ENCODE results near the gene ABCC12.
"Not testable (repeated sequence)": the region's sequence is repeated elsewhere in the genome, so short reads cannot be mapped to it uniquely, and the experiment has no call there.

Gene ABCC12

DNA sequence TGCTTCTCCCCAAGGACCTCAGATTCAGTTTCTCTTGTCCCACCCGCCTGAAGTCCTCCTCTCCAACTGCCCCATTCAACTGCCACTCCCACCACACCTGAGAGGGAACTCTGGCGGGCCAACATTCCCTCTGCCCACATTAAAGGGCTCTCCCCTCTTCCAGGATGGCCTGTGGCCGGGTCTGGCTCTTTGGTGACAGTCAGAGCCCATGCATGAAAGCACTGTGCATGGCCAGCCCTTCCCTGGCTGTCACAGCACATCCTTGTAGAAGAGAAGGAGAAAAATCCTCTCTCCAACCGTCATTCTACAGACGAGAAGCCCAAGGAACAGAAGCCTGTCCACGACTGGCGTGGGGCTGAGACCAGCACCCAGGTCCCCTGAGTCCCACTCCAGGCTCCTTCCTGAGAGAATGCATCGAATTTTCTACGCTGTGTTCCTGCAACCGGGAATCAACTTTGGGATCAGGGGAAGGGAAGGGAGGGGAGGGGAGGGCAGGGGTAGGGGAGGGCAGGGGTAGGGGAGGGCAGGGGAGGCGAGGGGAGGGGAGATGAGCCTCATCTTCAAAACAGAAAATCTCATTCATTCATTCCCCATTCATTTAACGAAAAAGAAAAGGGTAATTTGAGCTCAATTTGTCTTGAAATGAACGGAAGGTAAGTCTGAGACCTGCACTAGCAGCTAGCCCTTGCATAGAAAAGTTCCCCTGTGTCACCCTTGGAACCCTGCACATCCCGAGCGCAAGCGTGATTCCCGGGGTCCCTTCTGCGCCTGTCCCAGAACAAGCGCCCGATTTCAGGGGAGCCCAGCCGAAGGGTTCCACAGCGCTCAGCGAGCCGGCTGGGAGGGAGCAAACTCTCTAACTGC lies at the start of gene ABCC12:
Gene ABCC12, minus strand, starts transcription at position 68 of the 864 bp plus-strand sequence. CDS start 9,569 bp downstream, outside the sequence.
- DNase-seq, result no peak

- no peak for DNase-seq
These were observed 49.0 kb upstream of the ABCC12 start for GRCh38 chr16:48204825-48205151.

GRCh38 chr16:48203974-48204824 lies 48.4 kb upstream of the ABCC12 start:
- DNase-seq, result no peak

GRCh38 chr16:48201515-48202201 lies 45.9 kb upstream of the ABCC12 start:
- DNase-seq, result no peak

GRCh38 chr16:48197294-48197693 lies 41.5 kb upstream of the ABCC12 start:
- DNase-seq, result no peak

DNA sequence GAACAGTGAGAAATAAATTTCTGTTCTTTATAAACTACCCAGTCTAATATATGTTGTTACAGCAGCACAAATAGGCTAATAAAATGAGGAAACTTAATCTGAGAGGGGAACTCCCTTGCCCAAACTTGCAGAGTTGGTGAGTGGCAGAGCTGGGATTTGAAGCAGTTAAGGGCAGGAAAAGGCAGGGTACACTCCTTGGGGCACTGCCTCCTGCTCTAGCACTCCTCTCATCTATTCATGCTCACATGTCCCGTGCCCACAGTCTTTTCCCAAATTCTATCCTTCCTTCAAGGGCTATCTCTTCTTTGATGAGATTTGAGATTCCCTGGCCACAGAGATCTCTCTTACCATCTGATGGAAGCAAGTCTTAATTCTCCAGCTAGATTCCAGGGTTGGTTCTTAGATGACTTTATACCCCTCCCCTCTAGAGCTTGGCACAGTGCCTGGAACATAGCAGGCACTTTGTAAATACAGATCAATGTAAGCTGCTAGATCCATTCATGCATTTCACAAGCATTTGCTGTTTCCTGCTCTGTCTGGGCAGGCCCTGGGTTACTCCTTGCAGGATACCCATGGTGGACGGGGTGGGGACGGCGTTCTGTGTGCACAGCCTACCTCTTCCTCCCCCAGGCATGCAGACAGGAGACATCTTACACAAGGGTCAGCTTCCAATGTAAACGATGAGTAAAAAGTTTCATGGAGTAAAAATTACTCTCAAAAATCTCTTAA lies 39.2 kb upstream of the ABCC12 start:
- no peak for DNase-seq

DNA sequence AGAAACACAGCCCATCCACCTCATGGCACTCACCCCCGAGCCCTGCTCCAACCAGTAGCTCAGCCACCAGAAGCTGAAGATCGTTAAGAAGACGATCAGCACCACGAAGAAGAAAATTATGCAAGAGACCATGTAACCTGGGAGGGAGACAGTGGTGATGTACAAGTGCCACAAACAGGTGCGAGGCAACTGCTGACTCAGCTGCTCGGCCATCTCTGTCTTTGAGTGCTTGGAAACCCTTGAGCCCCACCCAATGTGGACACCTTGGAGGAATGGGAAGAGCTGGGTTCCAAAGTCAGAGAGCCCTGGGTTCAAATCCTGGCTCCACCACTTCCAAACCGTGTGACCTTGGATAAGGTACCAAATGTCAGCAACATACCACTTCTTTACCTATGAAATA lies 38.1 kb upstream of the ABCC12 start:
- DNase-seq, result no peak

DNA sequence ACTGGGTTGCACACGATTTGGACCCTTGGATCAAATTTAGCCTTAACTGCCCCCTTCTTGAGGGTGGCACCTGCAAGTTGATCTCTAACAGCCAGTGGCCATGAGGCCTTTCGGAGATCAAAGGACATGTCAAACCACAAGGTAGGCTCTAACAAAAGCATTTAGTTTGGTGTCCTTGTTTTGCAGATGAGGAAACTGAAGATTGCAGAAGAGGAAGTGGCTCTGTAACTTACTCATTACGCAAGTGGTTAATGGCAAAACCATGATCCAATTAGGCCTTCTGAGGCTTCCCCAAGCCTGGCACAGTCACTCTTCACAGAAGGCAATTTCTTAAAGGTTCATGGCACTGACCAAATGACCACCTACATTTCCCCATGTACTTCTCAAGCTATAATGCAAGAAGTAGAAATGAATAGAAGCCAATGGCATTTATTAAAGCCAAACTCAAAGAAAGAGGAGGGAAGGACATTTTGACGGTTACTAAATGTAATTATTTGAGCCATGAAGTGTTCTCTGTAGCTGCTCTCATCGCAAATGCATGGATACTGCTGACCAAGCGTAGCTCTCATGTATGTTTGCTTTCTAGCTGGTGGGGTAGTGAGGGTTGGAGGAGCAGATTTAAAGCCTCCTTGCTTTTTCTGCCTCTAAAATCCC lies 32.8 kb upstream of the ABCC12 start:
- DNase-seq, result peak; percentile 16

GRCh38 chr16:48187779-48188178 lies 32.0 kb upstream of the ABCC12 start:
- DNase-seq, result no peak

- no peak for DNase-seq
These were observed 28.9 kb upstream of the ABCC12 start for GRCh38 chr16:48184681-48185080.

DNA sequence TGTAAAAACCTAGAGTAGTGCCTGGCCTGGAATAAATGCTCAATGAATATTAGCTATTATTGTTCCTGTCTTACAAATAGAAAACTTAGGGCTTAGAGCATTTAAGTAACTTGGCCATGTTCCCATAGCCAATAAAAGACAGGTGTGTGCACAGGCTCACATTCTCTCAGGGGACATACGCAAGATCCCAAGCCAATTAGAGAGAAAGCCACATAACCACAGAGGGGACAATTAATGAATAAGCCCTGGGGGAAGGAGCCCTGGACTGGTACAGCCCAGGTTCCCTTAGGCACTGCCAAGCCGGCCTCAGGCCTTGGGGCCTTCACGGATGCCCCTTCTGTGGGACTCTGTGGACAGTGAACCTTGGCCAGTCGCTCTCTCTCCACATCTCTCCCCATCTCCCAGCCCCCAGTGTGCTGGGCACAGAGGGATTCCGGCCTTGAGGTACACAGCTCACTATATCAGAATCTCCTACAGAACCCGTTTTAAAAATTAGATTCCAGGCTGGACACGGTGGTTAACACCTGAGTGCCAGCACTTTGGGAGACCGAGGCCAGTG lies 27.3 kb upstream of the ABCC12 start:
- no peak for DNase-seq

- not testable (repeated sequence) for DNase-seq
These were observed 26.1 kb upstream of the ABCC12 start for GRCh38 chr16:48181746-48182520.

- no peak for DNase-seq
These were observed 25.2 kb upstream of the ABCC12 start for GRCh38 chr16:48180868-48181480.

GRCh38 chr16:48176635-48177408 lies 21.0 kb upstream of the ABCC12 start:
- DNase-seq, result no peak

DNA sequence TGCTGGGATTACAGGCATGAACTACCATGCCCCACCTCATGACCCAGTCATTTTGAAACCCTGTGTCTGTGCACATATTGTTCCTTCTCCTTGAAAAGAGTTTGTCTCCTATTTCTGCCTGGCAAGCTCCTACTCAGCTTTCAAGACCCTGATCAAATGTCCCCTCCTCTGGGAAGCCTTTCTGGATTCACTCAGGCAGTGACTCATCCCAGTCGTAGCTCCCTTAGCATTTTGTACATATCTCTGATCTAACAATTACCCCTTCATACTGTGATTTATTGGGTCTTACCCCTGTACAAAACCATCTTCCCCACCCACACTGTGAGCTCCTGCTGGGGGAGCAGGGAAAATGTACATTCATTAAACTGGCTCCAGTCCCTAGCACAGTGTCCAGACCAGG lies 18.1 kb upstream of the ABCC12 start:
- DNase-seq, result no peak

DNA sequence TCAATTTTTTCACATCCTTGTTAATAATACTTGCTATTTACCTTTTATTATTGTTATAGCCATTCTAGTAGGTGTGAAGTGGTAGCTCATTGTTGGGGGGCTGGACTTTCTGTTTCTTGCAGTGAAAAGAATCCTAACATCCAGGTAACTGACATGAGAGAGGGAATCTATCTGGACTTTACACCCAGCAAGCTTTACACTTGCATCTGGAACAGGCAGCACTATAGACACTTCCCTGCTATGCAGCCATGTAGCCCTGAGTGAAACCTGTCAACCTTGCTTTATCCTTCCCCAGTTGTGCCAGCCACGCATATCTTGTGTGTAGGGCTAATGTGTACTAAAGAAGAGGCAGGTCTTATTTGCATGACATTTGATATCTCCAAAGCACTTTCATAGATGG lies 16.9 kb upstream of the ABCC12 start:
- DNase-seq, result no peak

- no peak for DNase-seq
These were observed 14.1 kb upstream of the ABCC12 start for GRCh38 chr16:48169896-48170295.

DNA sequence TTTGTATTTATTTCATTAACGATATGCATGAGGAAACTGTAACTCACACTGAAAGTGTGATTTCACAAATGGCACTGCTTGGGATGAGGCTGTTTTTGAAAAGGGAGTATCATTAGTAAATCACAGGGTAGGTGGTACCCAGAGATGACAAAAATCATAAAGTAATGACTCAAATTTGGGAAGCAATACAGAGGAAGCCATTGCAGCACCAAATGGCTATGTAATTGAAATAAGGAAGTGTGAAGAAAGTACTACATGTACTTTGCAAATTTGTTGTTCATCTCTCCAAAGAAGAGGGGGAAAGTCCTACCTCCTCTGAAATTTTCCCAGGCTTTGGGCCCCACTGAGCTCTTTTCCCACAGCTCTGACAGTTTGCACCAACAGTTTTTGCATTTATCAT lies 12.3 kb upstream of the ABCC12 start:
- no peak for DNase-seq

DNA sequence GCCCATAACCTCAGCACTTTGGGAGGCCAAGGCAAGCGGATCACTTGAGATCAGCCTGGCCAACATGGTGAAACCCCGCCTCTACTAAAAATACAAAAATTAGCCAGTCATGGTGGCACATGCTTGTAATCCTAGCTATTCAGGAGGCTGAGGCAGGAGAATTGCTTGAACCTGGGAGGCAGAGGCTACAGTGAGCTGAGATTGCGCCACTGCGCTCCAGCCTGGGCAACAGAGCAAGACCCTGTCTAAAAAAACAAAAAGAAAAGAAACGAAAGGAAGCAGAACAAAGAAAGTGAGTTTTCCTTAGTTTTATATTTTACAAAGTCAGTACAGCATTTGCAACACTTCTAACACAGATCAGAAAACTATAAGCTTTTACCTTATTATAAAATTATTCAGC lies 10.8 kb upstream of the ABCC12 start:
- DNase-seq, result not testable (repeated sequence)
